Neural cell (in vitro differentiated cells): ENCODE results near the gene LRMDA. TPM values are rescaled to one million over a fixed set of nuclear protein-coding genes. Genes with fewer than 3 reads are reported as not detected.

Experiments
- H2AFZ ChIP-seq: fragments of 200-600, 300-800 bp; sonication (generic), shearing (Covaris generic); 2 replicates; pipeline ENCODE4 v1.6.0; 2014; ENCODE audit warnings: low read depth, mild to moderate bottlenecking, antibody characterized with exemption, low read length, moderate library complexity
- H3F3A ChIP-seq: fragments of 200-600 bp; shearing (Covaris generic); 2 replicates; pipeline ENCODE4 v1.6.1; 2016; ENCODE audit warnings: mild to moderate bottlenecking, moderate library complexity, mixed read lengths, antibody characterized with exemption, low read length; ENCODE audit not compliant: insufficient read depth, poor library complexity, severe bottlenecking
- H3K27ac ChIP-seq: fragments of 200-600, 300-800 bp; sonication (generic), shearing (Covaris generic); 2 replicates; pipeline ENCODE4 v1.5.1; 2014; ENCODE audit warnings: mild to moderate bottlenecking, low read length, moderate library complexity
- H3K27me3 ChIP-seq: fragments of 300-800, 200-600 bp; sonication (generic), shearing (Covaris generic); 2 replicates; pipeline ENCODE4 v1.6.0; 2014; ENCODE audit warnings: mild to moderate bottlenecking, low read depth, low read length, moderate library complexity; ENCODE audit not compliant: insufficient read depth
- H3K36me3 ChIP-seq: fragments of 300-800, 200-600 bp; sonication (generic), shearing (Covaris generic); 2 replicates; pipeline ENCODE4 v1.5.1; 2014; ENCODE audit warnings: mild to moderate bottlenecking, antibody characterized with exemption, low read length, moderate library complexity; ENCODE audit not compliant: insufficient read depth
- H3K4me2 ChIP-seq: fragments of 300-800, 200-600 bp; sonication (generic), shearing (Covaris generic); 2 replicates; pipeline ENCODE4 v1.6.0; 2014; ENCODE audit warnings: mild to moderate bottlenecking, low read length
- H3K4me3 ChIP-seq: fragments of 300-800, 200-600 bp; sonication (generic), shearing (Covaris generic); 2 replicates; pipeline ENCODE4 v1.5.1; 2014; ENCODE audit warnings: mild to moderate bottlenecking, low read length, moderate library complexity
- H3K79me2 ChIP-seq: fragments of 200-600 bp; shearing (Covaris generic); replicated peaks from 2 replicates; pipeline ENCODE4 v1.6.0; 2014; ENCODE audit warnings: mild to moderate bottlenecking, low read length, moderate library complexity; ENCODE audit not compliant: insufficient read depth
- H3K9ac ChIP-seq: fragments of 300-800, 200-600 bp; sonication (generic), shearing (Covaris generic); 2 replicates; pipeline ENCODE4 v1.6.1; 2016; ENCODE audit warnings: mild to moderate bottlenecking, low read length, mixed read lengths
- H3K9me2 ChIP-seq: fragments of 200-600 bp; shearing (Covaris generic); 2 replicates; pipeline ENCODE4 v1.6.1; 2016; ENCODE audit warnings: mild to moderate bottlenecking, low read length, mixed read lengths; ENCODE audit not compliant: insufficient read depth
- H3K9me3 ChIP-seq: fragments of 200-600, 300-800 bp; sonication (generic), shearing (Covaris generic); 2 replicates; pipeline ENCODE4 v1.6.1; 2016; ENCODE audit warnings: mild to moderate bottlenecking, mixed run types, low read length, moderate library complexity, mixed read lengths
- H4K20me1 ChIP-seq: fragments of 200-600 bp; shearing (Covaris generic); 2 replicates; pipeline ENCODE4 v1.6.1; 2016; ENCODE audit warnings: mild to moderate bottlenecking, mixed run types; ENCODE audit not compliant: insufficient read depth
- CTCF ChIP-seq: fragments of 450-650 bp; IDR thresholded peaks from 2 replicates; pipeline ENCODE4 v1.5.1; 2014; ENCODE audit warnings: antibody characterized with exemption, mild to moderate bottlenecking, moderate library complexity; ENCODE audit not compliant: poor library complexity, severe bottlenecking
- EP300 ChIP-seq: fragments of 450-650 bp; conservative IDR thresholded peaks from 2 replicates; pipeline ENCODE4 v1.6.1; 2014; ENCODE audit warnings: antibody characterized with exemption, mild to moderate bottlenecking, moderate library complexity; ENCODE audit not compliant: poor library complexity, severe bottlenecking
- EZH2 ChIP-seq: fragments of 200-600, 300-800 bp; shearing (Covaris generic), sonication (generic); IDR thresholded peaks from 2 replicates; pipeline ENCODE4 v1.6.1; 2014; ENCODE audit warnings: antibody characterized with exemption, low read length, borderline replicate concordance, mild to moderate bottlenecking; ENCODE audit not compliant: insufficient read depth, poor library complexity, severe bottlenecking
- MXI1 ChIP-seq: fragments of 450-650 bp; conservative IDR thresholded peaks from 2 replicates; pipeline ENCODE4 v1.6.1; 2014; ENCODE audit warnings: antibody characterized with exemption, mild to moderate bottlenecking; ENCODE audit not compliant: poor library complexity, severe bottlenecking
- POLR2AphosphoS5 ChIP-seq: IDR thresholded peaks from 2 replicates; pipeline ENCODE4 v1.6.1; 2012
- RAD21 ChIP-seq: fragments of 450-650 bp; conservative IDR thresholded peaks from 2 replicates; pipeline ENCODE4 v1.6.1; 2014; ENCODE audit warnings: antibody characterized with exemption, mild to moderate bottlenecking, moderate library complexity
- REST ChIP-seq: IDR thresholded peaks from 2 replicates; pipeline ENCODE4 v1.6.1; 2012; ENCODE audit warnings: borderline replicate concordance
- SMC3 ChIP-seq: fragments of 450-650 bp; conservative IDR thresholded peaks from 2 replicates; pipeline ENCODE4 v1.6.1; 2014; ENCODE audit warnings: antibody characterized with exemption, mild to moderate bottlenecking, moderate library complexity; ENCODE audit not compliant: poor library complexity
- TAF1 ChIP-seq: IDR thresholded peaks from 2 replicates; pipeline ENCODE4 v1.6.1; 2012; ENCODE audit warnings: low read depth
- polyA plus RNA-seq: library from polyadenylated mRNA; depleted of rRNA; stranded (reverse); fragments of >200 nt; gene quantifications from 2 replicates; pipeline ENCODE4 v1.2.3, GENCODE V29; 2014

The LRMDA gene
- polyA plus RNA-seq, 1 donor from 2014 or later, result 5.6 TPM

- H3K9ac ChIP-seq, result no peak overlapping the region
- TF ChIP-seq RAD21, result no peak
- no peak overlapping the region for H3K4me3 ChIP-seq
- no peaks in the 10 kb centered on the region for H3F3A ChIP-seq
- H3K9me2 ChIP-seq, result no peaks in the 10 kb centered on the region
- H3K27ac ChIP-seq, result no peak overlapping the region
- H2AFZ ChIP-seq, result no peak overlapping the region
- peaks cover 8% of the 10 kb centered on the region for H3K27me3 ChIP-seq
- no peak overlapping the region for H3K4me2 ChIP-seq
- H4K20me1 ChIP-seq, result no peaks in the 10 kb centered on the region
- H3K79me2 ChIP-seq, result no peaks in the 10 kb centered on the region
- H3K36me3 ChIP-seq, result no peaks in the 10 kb centered on the region
- no peaks in the 10 kb centered on the region for H3K9me3 ChIP-seq
These were observed 5.9 kb upstream of the LRMDA start for GRCh38 chr10:75425291-75426079.

GRCh38 chr10:75426880-75427279 lies 4.5 kb upstream of the LRMDA start:
- Histone ChIP-seq H3K9me2 (no peaks in the 10 kb centered on the region), H3K4me2 (no peak overlapping the region), H3F3A (no peaks in the 10 kb centered on the region), H3K9me3 (no peaks in the 10 kb centered on the region), H3K27ac (no peak overlapping the region), H4K20me1 (no peaks in the 10 kb centered on the region), H3K9ac (no peak overlapping the region), H3K36me3 (no peaks in the 10 kb centered on the region), H3K4me3 (no peak overlapping the region), H3K27me3 (peaks cover 21% of the 10 kb centered on the region), H2AFZ (no peak overlapping the region), H3K79me2 (no peaks in the 10 kb centered on the region)
- TF ChIP-seq MXI1, result no peak
- no peak for TF ChIP-seq SMC3
- no peak for TF ChIP-seq EZH2
- no peak for TF ChIP-seq TAF1
- no peak for TF ChIP-seq RAD21
- TF ChIP-seq EP300, result no peak
- no peak for TF ChIP-seq POLR2AphosphoS5
- no peak for TF ChIP-seq REST
- TF ChIP-seq CTCF, result no peak
